ENCODE data around the gene PIGR. TPM values are rescaled to one million over a fixed set of nuclear protein-coding genes. Genes with fewer than 3 reads are reported as not detected.

Gene PIGR
- total RNA-seq, 2 experiments from 2014 or later: 0.03 TPM; not detected in 1

DNA sequence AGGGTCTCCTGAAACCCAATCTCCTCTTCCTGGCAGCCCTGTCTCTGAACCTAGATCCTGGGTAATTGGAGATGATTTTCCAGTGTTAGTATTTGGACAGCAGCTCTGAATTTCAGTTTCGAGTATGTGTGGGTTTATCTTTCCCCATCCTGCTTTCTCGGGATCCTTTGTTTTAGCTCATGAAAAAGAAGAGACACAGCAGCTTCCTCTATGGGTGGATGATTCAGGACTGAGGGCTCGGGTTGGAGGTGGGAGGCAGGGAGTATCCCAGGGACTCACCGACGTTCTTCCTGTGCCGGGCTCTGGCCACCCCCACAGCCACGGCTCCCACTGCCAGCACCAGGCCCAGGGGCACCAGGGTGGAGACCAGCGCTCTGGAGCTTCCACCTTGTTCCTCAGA is 14.1 kb downstream of the PIGR start:
- TF ChIP-seq EZH2phosphoT487 (IDR thresholded peaks at IDR 0.05; ENCODE audit: borderline replicate concordance, low read depth, low read length): no peak
- TF ChIP-seq, protein P1, sequence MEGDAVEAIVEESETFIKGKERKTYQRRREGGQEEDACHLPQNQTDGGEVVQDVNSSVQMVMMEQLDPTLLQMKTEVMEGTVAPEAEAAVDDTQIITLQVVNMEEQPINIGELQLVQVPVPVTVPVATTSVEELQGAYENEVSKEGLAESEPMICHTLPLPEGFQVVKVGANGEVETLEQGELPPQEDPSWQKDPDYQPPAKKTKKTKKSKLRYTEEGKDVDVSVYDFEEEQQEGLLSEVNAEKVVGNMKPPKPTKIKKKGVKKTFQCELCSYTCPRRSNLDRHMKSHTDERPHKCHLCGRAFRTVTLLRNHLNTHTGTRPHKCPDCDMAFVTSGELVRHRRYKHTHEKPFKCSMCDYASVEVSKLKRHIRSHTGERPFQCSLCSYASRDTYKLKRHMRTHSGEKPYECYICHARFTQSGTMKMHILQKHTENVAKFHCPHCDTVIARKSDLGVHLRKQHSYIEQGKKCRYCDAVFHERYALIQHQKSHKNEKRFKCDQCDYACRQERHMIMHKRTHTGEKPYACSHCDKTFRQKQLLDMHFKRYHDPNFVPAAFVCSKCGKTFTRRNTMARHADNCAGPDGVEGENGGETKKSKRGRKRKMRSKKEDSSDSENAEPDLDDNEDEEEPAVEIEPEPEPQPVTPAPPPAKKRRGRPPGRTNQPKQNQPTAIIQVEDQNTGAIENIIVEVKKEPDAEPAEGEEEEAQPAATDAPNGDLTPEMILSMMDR (conservative IDR thresholded peaks at IDR 0.05; ENCODE audit: low read length): no peak
- ChIA-PET POLR2A (interaction anchor here (0.5 to 3.8 kb wide), 4 partner anchors 10 to 302 kb away, joined by 3 to 23 read pairs (median 4); partner anchors contain the start of gene FCMR), CTCF (ENCODE audit: unreplicated experiment) (interaction anchor here (0.6 to 1.5 kb wide), 7 partner anchors 11 to 301 kb away, joined by 3 to 6 read pairs (median 4); partner anchors contain the start of gene FCMR)
- no peak overlapping the region for H3K27ac ChIP-seq (ENCODE audit: low read depth, low read length, poor library complexity, severe bottlenecking)
- no peaks in the 10 kb centered on the region for H3K36me3 ChIP-seq (ENCODE audit: insufficient read depth, low read length)
- no peaks in the 10 kb centered on the region for H3K9me2 ChIP-seq (ENCODE audit: insufficient read depth, low read length)
- H3K4me3 ChIP-seq (ENCODE audit: low read depth, low read length, poor library complexity, severe bottlenecking): no peak overlapping the region
- no peak overlapping the region for H2AFZ ChIP-seq (ENCODE audit: low read length)
- H3K79me2 ChIP-seq (ENCODE audit: insufficient read depth, low read depth, low read length): no peaks in the 10 kb centered on the region
- peaks cover 17% of the 10 kb centered on the region for H3K4me1 ChIP-seq (ENCODE audit: insufficient read depth, low read length, poor library complexity, severe bottlenecking)
- intact Hi-C loops (cut with micrococcal nuclease; ENCODE audit: unreplicated experiment): loop anchor here (5.0 kb wide), 1 partner anchor 120 kb away; the partner anchor contains the start of genes PFKFB2 and YOD1
- H4K20me1 ChIP-seq (ENCODE audit: insufficient read depth, low read length): no peaks in the 10 kb centered on the region
- H3K4me2 ChIP-seq (ENCODE audit: low read length): no peak overlapping the region
- no TSS peak for BruUV-seq (replicated peaks)
- H3K9me3 ChIP-seq (ENCODE audit: low read length): no peaks in the 10 kb centered on the region
- no peak for DNase-seq (ENCODE audit: low spot score)

DNA sequence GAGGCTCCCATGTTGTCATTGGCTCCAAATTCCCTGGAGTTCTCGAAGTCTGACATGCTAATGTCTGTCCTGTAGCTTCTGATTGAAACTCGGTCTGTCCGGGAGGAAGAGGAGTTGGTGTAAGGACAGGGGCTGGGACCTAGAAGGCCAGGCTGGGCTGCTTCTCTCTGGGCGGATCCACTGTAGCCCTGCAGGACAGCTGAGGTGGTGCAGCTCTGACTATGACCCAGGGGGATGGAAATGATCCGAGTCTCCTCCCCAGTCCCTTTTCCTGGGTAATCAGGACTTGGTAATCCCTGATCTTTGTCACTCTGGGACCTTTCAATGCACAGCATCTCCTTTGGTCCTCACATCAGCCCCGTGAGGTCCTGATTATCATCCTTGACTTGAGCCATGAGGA is 14.6 kb downstream of the PIGR start:
- DNase-seq (ENCODE audit: low spot score): peak; percentile 25
- no peaks in the 10 kb centered on the region for H3K79me2 ChIP-seq (ENCODE audit: insufficient read depth, low read depth, low read length)
- no peak overlapping the region for H2AFZ ChIP-seq (ENCODE audit: low read length)
- H3K9me3 ChIP-seq (ENCODE audit: low read length): no peaks in the 10 kb centered on the region
- H3K4me3 ChIP-seq (ENCODE audit: low read depth, low read length, poor library complexity, severe bottlenecking): no peak overlapping the region
- H4K20me1 ChIP-seq (ENCODE audit: insufficient read depth, low read length): no peaks in the 10 kb centered on the region
- no TSS peak for BruUV-seq (replicated peaks)
- CTCF ChIA-PET (ENCODE audit: unreplicated experiment): interaction anchor here (0.8 to 1.5 kb wide), 5 partner anchors 10 to 301 kb away, joined by 3 to 6 read pairs (median 4); partner anchors contain the start of gene FCMR
- TF ChIP-seq, protein P1 (conservative IDR thresholded peaks at IDR 0.05; ENCODE audit: low read length): peak; percentile 33; the same call in 1 of the 2 replicates
- no peak for TF ChIP-seq EZH2phosphoT487 (IDR thresholded peaks at IDR 0.05; ENCODE audit: borderline replicate concordance, low read depth, low read length)
- POLR2A ChIA-PET: interaction anchor here (1.0 to 3.8 kb wide), 3 partner anchors 10 to 19 kb away, joined by 4 to 23 read pairs (median 4); partner anchors contain the start of gene FCMR
- no peak overlapping the region for H3K4me2 ChIP-seq (ENCODE audit: low read length)
- intact Hi-C loops (cut with micrococcal nuclease; ENCODE audit: unreplicated experiment): loop anchor here (5.0 kb wide), 1 partner anchor 121 kb away; the partner anchor contains the start of genes PFKFB2 and YOD1
- H3K27ac ChIP-seq (ENCODE audit: low read depth, low read length, poor library complexity, severe bottlenecking): no peak overlapping the region
- H3K4me1 ChIP-seq (ENCODE audit: insufficient read depth, low read length, poor library complexity, severe bottlenecking): peaks cover 17% of the 10 kb centered on the region
- H3K36me3 ChIP-seq (ENCODE audit: insufficient read depth, low read length): no peaks in the 10 kb centered on the region
- H3K9me2 ChIP-seq (ENCODE audit: insufficient read depth, low read length): no peaks in the 10 kb centered on the region
